Measurements from ENCODE around the gene SETDB1.

Gene SETDB1

DNA sequence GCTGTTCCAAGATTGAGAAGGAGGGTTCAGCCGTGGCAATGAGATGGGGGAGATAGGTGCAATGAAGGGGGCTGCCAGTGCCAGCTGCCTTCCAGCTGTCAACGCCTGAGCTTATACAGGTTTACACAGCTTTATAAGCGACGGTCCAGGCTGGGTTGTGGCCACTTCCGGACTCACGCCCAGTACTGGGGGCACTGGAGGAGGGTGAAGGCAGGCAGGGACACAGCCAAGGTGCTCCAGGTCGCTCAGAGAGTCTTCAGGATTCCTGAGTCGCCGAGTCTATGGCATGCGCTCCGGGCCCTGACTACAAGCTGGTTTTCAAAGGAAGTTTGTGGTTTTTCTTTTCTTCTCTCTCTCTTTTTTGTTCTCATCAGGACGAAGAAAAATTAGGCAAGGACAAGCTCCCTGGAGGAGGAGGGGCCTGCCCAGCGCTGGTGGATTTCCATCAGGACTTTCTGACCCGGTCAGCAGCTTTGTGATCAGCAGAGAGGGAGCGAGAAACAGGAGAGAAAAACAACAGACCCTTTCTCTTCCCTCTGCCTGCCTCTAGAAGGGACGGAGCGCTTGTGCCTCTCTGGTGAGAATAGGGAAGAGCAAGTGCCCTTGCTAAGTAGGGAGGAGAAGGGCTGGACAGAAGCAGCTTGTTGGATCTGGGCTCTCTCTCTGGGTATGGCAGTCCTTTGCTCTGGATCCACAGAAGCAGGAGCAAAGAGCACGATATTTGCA lies 80.3 kb downstream of the SETDB1 start, which contains the start of gene MINDY1:
Gene MINDY1 (minus strand): TSS at position 576 of the 726 bp plus-strand sequence. CDS start 4,285 bp downstream, outside the sequence.
- DNase-seq: peak; percentile 84

DNA sequence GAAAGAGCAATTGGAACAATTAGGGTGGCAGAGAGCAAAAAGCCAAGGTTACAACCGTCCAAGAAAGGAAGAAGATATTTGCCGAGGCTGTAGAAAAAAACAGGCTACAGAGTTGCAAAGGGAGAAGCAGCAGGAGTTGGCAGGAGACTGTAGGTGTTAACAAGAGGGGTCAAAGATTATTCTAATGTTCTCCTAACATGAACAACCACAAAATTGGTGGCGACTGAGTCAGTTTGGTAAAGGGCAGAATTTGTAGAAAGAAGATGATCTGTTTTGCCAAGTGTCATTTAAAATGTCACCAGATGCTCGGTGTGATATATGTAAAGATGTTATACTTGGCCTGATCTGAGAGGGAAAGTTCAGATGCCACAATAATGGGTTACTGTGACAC lies 81.7 kb downstream of the SETDB1 start:
- no peak for DNase-seq

DNA sequence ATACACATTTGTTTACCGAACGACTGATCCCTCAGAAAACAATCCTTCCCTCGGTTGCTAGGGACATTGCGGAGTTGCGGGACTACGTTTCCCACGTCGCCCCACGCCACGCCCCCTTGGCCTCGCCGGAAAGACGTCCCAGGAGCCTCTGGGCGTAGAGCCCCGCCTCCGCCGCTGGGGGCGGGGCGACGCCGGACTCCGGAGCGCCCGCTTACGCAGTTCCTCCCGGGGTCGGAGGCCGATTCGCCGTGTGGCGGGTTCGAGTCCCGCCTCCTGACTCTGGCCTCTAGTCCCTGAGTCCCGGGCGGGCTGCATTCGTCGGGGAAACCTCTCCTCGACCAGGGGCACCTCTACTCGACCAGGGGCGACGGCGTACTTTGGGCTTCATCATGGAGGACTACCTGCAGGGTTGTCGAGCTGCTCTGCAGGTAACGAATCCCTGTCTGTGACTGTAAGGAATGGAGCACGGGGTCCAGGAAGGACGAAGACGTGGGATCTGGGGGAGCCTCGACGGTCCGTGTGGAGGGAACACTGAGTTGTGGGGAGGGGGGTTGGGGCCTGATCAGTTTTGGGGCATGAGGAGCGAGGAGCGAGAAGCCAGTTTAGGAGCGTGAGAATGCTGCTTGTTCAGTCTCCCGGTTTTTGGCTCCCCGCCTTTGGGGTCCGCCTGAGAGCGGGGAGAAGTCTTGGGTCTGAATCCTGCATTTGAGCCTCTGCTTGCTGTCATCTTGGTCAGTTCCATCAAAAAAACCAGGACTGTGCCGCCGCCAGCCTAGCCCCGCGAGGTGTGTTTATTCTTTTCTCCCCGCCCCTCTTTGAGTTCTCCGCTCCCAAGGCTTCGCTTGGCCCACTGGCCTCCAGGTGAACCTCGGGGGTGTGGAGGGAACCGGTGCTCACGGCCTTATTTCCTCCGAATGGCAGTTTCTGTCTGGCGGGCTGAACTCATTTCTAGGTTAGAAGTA lies 82.4 kb downstream of the SETDB1 start, which contains the start of gene PRUNE1:
Gene PRUNE1 (plus strand): TSS at position 206 of the 962 bp plus-strand sequence. CDS start 184 bp downstream, at position 390.
- peak; percentile 90 for DNase-seq

DNA sequence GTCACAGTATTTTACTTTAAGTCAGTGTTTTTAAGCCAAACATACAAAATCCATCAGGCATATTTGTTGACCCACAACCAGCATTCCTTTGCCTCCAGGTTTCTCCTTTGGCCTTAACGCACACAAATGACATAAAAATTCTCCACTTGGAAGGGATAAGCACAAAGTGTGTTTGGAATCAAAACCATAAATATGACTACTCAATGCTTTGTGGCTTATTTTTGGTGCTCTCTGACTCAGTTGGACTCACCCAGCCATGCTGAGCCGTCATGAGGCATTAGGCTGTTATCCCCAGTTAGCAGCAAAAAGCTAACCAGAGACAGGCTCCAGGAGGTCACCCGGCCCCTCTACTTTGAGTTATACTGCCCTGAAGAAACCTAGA lies 83.0 kb downstream of the SETDB1 start:
- DNase-seq: no peak

DNA sequence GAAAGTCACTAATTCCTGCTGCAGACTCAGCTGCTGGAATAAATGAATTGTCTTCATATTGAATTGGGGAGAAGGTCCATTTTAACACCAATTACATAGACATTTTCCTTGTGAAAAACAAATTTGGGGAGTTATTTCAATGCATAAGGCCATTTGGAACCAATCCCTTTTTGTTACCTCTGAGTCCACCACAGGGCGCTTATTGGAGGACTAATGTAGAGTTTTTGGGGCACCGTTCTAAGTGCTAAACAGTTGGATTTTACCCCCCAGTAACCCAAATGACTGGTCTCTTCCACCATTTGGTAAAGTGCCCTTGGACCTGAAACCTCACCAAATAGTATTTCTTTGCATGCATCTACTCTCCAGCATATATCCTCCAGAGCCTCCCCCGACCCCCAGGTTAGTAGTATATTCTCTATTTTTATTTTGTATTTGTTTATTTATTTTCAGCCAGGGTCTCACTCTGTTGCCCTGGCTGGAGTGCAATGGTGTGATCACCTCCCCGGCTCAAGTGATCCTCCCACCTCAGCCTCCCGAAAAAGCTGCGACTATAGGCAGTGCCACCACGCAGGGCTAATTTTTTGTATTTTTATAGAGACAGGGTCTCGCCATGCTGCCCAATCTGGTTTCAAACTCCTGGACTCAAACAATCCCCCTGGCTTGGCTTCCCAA lies 83.6 kb downstream of the SETDB1 start:
- DNase-seq: no peak

DNA sequence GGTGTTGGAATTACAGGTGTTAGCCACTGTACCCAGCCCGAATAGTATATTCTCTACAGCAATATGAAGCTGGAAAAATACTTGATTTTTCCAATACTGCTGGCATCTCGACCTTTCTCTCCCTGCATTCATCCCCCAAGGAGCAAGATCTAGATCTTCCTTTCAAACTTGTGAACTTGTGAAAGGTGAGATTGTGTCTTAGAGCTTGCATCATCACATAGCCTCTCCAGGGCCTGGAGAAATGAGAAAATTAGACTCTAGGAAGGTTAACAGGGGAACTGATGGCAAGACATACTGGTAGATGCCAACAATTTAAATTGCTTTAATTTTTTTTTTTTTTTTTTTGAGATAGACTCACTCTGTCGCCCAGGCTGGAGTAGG lies 84.2 kb downstream of the SETDB1 start:
- no peak for DNase-seq

DNA sequence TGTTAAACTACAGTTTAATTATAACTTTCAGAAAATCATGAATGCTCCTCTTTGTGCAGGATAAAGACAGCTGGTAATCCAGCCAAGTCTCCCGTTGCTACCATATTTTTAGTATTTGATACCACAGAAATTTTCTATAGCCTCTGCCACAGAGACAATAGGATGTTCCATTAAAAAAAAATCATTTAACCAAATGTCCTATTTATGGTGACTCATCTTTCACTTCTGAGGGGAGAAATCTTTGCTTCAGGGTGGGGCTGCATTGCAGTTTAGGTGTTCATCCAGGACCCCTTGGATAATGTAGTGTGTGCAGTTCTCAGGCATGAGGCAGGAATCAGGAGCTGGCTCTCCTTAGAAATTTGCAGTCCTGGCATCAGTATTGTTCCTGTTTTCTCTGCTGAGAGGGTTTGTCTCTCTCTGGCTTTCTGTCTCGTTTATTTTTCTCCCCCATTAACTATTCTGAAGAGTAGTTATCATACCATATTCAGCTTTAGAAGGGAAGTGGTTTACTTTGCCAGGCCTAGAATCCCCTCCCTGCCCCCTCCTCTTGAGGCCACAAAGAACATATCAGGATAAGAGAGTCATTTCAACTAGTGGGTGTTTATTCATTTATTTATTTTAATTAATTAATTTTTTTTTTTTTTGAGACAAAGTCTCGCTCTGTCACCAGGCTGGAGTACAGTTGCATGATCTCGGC lies 85.1 kb downstream of the SETDB1 start:
- DNase-seq: no peak

DNA sequence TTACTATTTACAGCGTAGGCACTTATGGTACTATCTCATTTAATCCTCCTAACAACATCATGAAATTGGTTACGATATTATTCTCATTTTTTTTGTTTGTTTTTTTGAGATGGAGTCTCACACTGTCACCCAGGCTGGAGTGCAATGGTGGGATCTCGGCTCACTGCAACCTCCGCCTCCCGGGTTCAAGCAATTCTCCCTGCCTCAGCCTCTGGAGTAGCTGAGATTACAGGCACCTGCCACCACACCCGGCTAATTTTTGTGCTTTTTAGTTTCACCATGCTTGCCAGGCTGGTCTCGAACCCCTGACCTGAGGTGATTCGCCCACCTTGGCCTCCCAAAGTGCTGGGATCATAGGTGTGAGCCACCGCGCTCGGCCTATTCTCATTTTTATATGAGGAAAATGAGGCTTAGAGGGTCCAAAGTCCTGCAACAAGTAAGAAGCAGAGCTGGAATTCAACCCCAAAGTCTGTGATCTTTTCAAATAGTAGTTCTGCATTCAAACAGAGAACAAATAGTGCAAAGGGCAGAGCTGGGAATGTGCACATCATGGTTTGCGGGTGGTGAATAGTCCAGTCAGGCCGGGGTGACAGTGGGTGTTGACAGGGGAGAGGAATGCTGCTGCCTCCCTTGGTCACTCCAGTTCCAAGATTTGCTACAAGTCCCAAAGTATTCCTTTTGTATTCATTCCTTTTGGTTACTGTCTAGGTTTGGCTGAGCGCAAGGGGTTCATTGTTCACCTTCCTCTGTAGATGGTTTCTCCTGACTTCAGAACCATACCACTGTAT lies 86.7 kb downstream of the SETDB1 start:
- DNase-seq: no peak

DNA sequence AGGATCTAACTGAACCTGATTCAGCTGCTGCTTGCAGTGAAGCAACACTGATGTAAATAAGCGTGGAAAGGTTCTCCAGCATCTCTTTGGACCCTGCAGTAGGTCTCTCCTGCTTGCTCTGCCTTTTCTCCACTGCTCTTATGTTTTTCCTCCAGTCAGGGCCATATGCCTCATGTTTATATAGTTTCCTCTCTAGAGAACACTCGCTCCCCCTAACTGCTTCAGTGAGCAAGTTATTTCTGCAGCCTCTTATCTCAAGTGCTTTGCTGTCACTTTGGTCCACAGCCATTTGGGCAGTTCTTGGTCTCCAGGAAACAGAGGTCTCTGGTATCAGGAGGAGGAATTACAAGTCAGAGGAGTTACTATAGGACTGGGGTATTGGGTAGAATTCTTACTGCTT lies 87.4 kb downstream of the SETDB1 start:
- peak; percentile 78 for DNase-seq
